Neural progenitor cell (in vitro differentiated cells): Measurements from ENCODE around the gene RBCK1.

Source experiments
- EZH2 ChIP-seq: fragments of 200-600 bp; sonication (generic); IDR thresholded peaks from 2 replicates; pipeline ENCODE4 v1.6.1; 2017; ENCODE audit warnings: antibody characterized with exemption, mild to moderate bottlenecking, moderate library complexity
- EZH2phosphoT487 ChIP-seq: fragments of 200-600 bp; sonication (generic); IDR thresholded peaks from 2 replicates; pipeline ENCODE4 v1.6.1; 2017; ENCODE audit warnings: antibody characterized with exemption
- TF ChIP-seq, protein P1 (sequence below): fragments of 200-600 bp; sonication (generic); IDR thresholded peaks from 2 replicates; pipeline ENCODE4 v1.5.1; 2017; ENCODE audit warnings: antibody characterized with exemption, mild to moderate bottlenecking

GRCh38 chr20:417801-418342, 9.8 kb downstream of the RBCK1 start:
- TF ChIP-seq, protein P1, sequence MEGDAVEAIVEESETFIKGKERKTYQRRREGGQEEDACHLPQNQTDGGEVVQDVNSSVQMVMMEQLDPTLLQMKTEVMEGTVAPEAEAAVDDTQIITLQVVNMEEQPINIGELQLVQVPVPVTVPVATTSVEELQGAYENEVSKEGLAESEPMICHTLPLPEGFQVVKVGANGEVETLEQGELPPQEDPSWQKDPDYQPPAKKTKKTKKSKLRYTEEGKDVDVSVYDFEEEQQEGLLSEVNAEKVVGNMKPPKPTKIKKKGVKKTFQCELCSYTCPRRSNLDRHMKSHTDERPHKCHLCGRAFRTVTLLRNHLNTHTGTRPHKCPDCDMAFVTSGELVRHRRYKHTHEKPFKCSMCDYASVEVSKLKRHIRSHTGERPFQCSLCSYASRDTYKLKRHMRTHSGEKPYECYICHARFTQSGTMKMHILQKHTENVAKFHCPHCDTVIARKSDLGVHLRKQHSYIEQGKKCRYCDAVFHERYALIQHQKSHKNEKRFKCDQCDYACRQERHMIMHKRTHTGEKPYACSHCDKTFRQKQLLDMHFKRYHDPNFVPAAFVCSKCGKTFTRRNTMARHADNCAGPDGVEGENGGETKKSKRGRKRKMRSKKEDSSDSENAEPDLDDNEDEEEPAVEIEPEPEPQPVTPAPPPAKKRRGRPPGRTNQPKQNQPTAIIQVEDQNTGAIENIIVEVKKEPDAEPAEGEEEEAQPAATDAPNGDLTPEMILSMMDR = no peak
- no peak for TF ChIP-seq EZH2phosphoT487
- no peak for TF ChIP-seq EZH2
